GM12801 (cell line): ENCODE results near the gene TK1.

Source experiments
- CTCF ChIP-seq: IDR thresholded peaks from one replicate; pipeline ENCODE4 v1.5.1; 2011; ENCODE audit warnings: control low read depth; ENCODE audit not compliant: insufficient read length; ENCODE audit errors: extremely low read depth

Gene TK1

GRCh38 chr17:78200451-78200850 lies 13.6 kb upstream of the TK1 start:
- no peak for TF ChIP-seq CTCF

GRCh38 chr17:78197147-78197832 lies 10.4 kb upstream of the TK1 start:
- TF ChIP-seq CTCF, result no peak

- TF ChIP-seq CTCF, result no peak
Measured at GRCh38 chr17:78196716-78197115, 9.9 kb upstream of the TK1 start.

- TF ChIP-seq CTCF, result no peak
Measured at GRCh38 chr17:78185981-78186691, 716 bp downstream of the TK1 start.

- TF ChIP-seq CTCF, result no peak
Measured at GRCh38 chr17:78184868-78185267, 2.0 kb downstream of the TK1 start.

GRCh38 chr17:78184351-78184750 lies 2.5 kb downstream of the TK1 start:
- no peak for TF ChIP-seq CTCF

- no peak for TF ChIP-seq CTCF
Measured at GRCh38 chr17:78183916-78184315, 2.9 kb downstream of the TK1 start.
